HepG2 (cell line): ENCODE measurements around the gene TARS3. TPM values are rescaled to one million over a fixed set of nuclear protein-coding genes. Genes with fewer than 3 reads are reported as not detected.

Source experiments
- ATAC-seq: fragments of 200-7000 bp; cut with Tn5 transposase; 3 replicates; pipeline ENCODE4 v1.9.1; 2020; ENCODE audit warnings: mild to moderate bottlenecking, moderate library complexity
- BruUV-seq: library from RNA; stranded (reverse); fragments of 400-500 nt; replicated peaks from 2 replicates; lab custom pipeline; 2021; lab: Mats Ljungman, UMichigan
- CTCF ChIA-PET: fragments of 300-600 bp; formaldehyde crosslinking; extraction: SDS; loops from one replicate; lab custom pipeline; 2021; ENCODE audit warnings: low total read pairs, inconsistent platforms, low intra/inter-chr PET ratio; lab: Yijun Ruan, JAX
- POLR2A ChIA-PET: fragments of 350-600 bp; sonication (Branson Sonifier 250); formaldehyde crosslinking; loops from one replicate; lab custom pipeline; 2020; ENCODE audit warnings: antibody characterized with exemption, inconsistent platforms; lab: Yijun Ruan, JAX
- DNase-seq: peaks from one replicate; pipeline ENCODE4 v3.0.0-alpha.2; 2015; ENCODE audit warnings: low spot score
- FAIRE-seq: peaks from 3 replicates; lab custom pipeline; 2011; peaks lifted over from hg19 to GRCh38; lab: Jason Lieb, UNC
- H2AFZ ChIP-seq: one replicate; pipeline ENCODE4 v1.6.1; 2011; ENCODE audit warnings: low read length, inconsistent platforms
- H3K27ac ChIP-seq: fragments of 300-600 bp; 3 replicates; pipeline ENCODE4 v1.8.0; 2011; ENCODE audit warnings: mixed run types, mild to moderate bottlenecking, mixed read lengths, low read length, inconsistent platforms; ENCODE audit not compliant: insufficient read depth; ENCODE audit errors: extremely low read length
- H3K27me3 ChIP-seq, 2 experiments: fragments of 200-600 bp in 1 of 2; 2 replicates in 1 of 2; 3 replicates in 1 of 2; pipeline versions ENCODE4 v1.6.0 to v1.8.0; 2011; ENCODE audit warnings: low read length in 2 of 2, mild to moderate bottlenecking in 2 of 2, moderate library complexity in 2 of 2, inconsistent platforms in 1 of 2; ENCODE audit not compliant: insufficient read depth in 2 of 2, control insufficient read depth in 1 of 2
- H3K36me3 ChIP-seq, 2 experiments: fragments of 200-600 bp in 1 of 2; replicated peaks in 1 of 2; 2 replicates in 1 of 2; 3 replicates in 1 of 2; pipeline versions ENCODE4 v1.5.1 to v1.8.0; 2011; ENCODE audit warnings: low read length in 2 of 2, inconsistent platforms in 1 of 2; ENCODE audit not compliant: insufficient read depth in 2 of 2, control insufficient read depth in 1 of 2
- H3K4me1 ChIP-seq: 2 replicates; pipeline ENCODE4 v1.5.1; 2012; ENCODE audit warnings: low read length, inconsistent platforms; ENCODE audit not compliant: insufficient read depth
- H3K4me2 ChIP-seq: 2 replicates; pipeline ENCODE4 v1.6.0; 2011; ENCODE audit warnings: low read depth, low read length, inconsistent platforms
- H3K4me3 ChIP-seq, 3 experiments: fragments of 200-600 bp in 1 of 3; sonication (generic), shearing (Covaris generic) in 1 of 3; replicated peaks in 1 of 3; 2 replicates each; pipeline ENCODE4 v1.5.1; 2011 to 2016; ENCODE audit warnings: low read length in 3 of 3, inconsistent platforms in 2 of 3, low read depth in 2 of 3, mild to moderate bottlenecking in 2 of 3, control low read depth in 1 of 3, mixed read lengths in 1 of 3; ENCODE audit not compliant: insufficient read depth in 1 of 3
- H3K79me2 ChIP-seq: one replicate; pipeline ENCODE4 v1.6.1; 2011; ENCODE audit warnings: low read length, inconsistent platforms; ENCODE audit not compliant: insufficient read depth
- H3K9ac ChIP-seq: 2 replicates; pipeline ENCODE4 v1.6.0; 2011; ENCODE audit warnings: mild to moderate bottlenecking, low read depth, low read length, inconsistent platforms; ENCODE audit not compliant: insufficient read depth
- H3K9me3 ChIP-seq: 2 replicates; pipeline ENCODE4 v1.5.1; 2012; ENCODE audit warnings: mild to moderate bottlenecking, low read length
- H4K20me1 ChIP-seq: 2 replicates; pipeline ENCODE4 v1.6.0; 2011; ENCODE audit warnings: inconsistent platforms, mild to moderate bottlenecking, low read length, moderate library complexity; ENCODE audit not compliant: insufficient read depth
- E2F5 ChIP-seq: sonication (generic); formaldehyde crosslinking; conservative IDR thresholded peaks from 2 replicates; pipeline ENCODE4 v1.4.0; 2020; ENCODE audit warnings: missing genetic modification reagents
- HCFC1 ChIP-seq: fragments of 150-350 bp; IDR thresholded peaks from 2 replicates; pipeline ENCODE4 v1.6.1; 2014; ENCODE audit warnings: low read depth, low read length
- HNRNPH1 ChIP-seq: fragments of 200-400 bp; formaldehyde crosslinking; optimal IDR thresholded peaks from 2 replicates; pipeline ENCODE3; 2017; ENCODE audit warnings: mild to moderate bottlenecking, low read depth, low read length
- KLF6 ChIP-seq: IDR thresholded peaks from 2 replicates; pipeline ENCODE4 v1.8.0; 2016; ENCODE audit warnings: missing biosample characterization, missing genetic modification reagents
- MAFG ChIP-seq: sonication (generic); formaldehyde crosslinking; IDR thresholded peaks from 2 replicates; pipeline ENCODE4 v1.5.1; 2020; ENCODE audit warnings: mild to moderate bottlenecking, missing genetic modification reagents
- NFKBIZ ChIP-seq: IDR thresholded peaks from 2 replicates; pipeline ENCODE4 v1.6.1; 2018; ENCODE audit warnings: missing genetic modification reagents, missing compliant biosample characterization
- YEATS2 ChIP-seq: sonication (generic); formaldehyde crosslinking; IDR thresholded peaks from 2 replicates; pipeline ENCODE4 v1.4.0; 2020; ENCODE audit warnings: missing genetic modification reagents, borderline replicate concordance
- ZEB1 ChIP-seq: IDR thresholded peaks from 2 replicates; pipeline ENCODE4 v1.6.1; 2012; ENCODE audit warnings: mild to moderate bottlenecking, low read depth, inconsistent platforms; ENCODE audit not compliant: insufficient replicate concordance
- ZNF670 ChIP-seq: sonication (generic); formaldehyde crosslinking; IDR thresholded peaks from 2 replicates; pipeline ENCODE4 v1.8.0; 2022; ENCODE audit warnings: mild to moderate bottlenecking, missing genetic modification reagents, borderline replicate concordance
- ZNF878 ChIP-seq: sonication (generic); formaldehyde crosslinking; IDR thresholded peaks from 2 replicates; pipeline ENCODE4 v1.8.1; 2023; ENCODE audit warnings: mild to moderate bottlenecking, missing genetic modification reagents, moderate library complexity
- WGBS: methylation state at CpG from one replicate; pipeline ENCODE4 v1.1.6; 2017; ENCODE audit warnings: low lambda C conversion rate; 5-methylcytosine and 5-hydroxymethylcytosine counted together
- in situ Hi-C: cut with HindIII; loops from 2 replicates; pipeline ENCODE4 v1.10.0; 2017; ENCODE audit warnings: low pct_unique_long_range_greater_than_20kb; ENCODE audit not compliant: extremely low pct_ligation_motif_present
- intact Hi-C: fragments of 100-400 bp; cut with micrococcal nuclease; formaldehyde crosslinking; loops from one replicate; pipeline ENCODE4 v1.10.0; 2022; ENCODE audit not compliant: unreplicated experiment
- polyA plus RNA-seq, 8 experiments: library from polyadenylated mRNA; depleted of rRNA in 3 of 8; stranded (reverse) in 7 of 8; unstranded in 1 of 8; fragments of >200 nt; fragmentation: Illumina TruSeq in 4 of 8; extraction: Trizol in 4 of 8; gene quantifications; 2 replicates each; pipeline versions ENCODE4 v1.2.1 to v1.2.3, GENCODE V29; 2011 to 2016; ENCODE audit warnings: low read depth in 4 of 8, missing spikeins in 1 of 8, mixed read lengths in 1 of 8; ENCODE audit not compliant: insufficient read depth in 1 of 8
- total RNA-seq, 5 experiments: library from RNA; depleted of rRNA; stranded (reverse); fragments of >200 nt; fragmentation: Illumina TruSeq; extraction: Trizol; gene quantifications; 2 replicates each; pipeline ENCODE4 v1.2.3, GENCODE V29; 2016; ENCODE audit warnings: low read depth in 1 of 5
- TF ChIP-seq, protein P1 (sequence below): sonication (generic); formaldehyde crosslinking; IDR thresholded peaks from 2 replicates; pipeline ENCODE4 v1.9.0; 2022; ENCODE audit warnings: low read depth, missing genetic modification reagents
- TF ChIP-seq, protein P2 (sequence below): sonication (generic); formaldehyde crosslinking; IDR thresholded peaks from 2 replicates; pipeline ENCODE4 v1.4.0; 2020; ENCODE audit warnings: mild to moderate bottlenecking, missing genetic modification reagents

Gene TARS3
- total and polyA plus RNA-seq, 2 of the 13 experiments (the other 11 are each of a cell fraction or from before 2014, with no cell fraction given), result 4.1 to 11.7 TPM

GRCh38 chr15:101614761-101615160 lies 109.5 kb downstream of the TARS3 start:
- 89% methylated on average over 6 of the region's 11 CpGs for WGBS
- no peak for DNase-seq
- no peak overlapping the region for H3K4me2 ChIP-seq
- intact Hi-C loops, result no loop called here
- TF ChIP-seq HNRNPH1 (no peak), E2F5 (no peak), ZNF670 (CRISPR knock-in tag) (no peak), MAFG (CRISPR knock-in tag) (no peak), KLF6 (CRISPR knock-in tag) (no peak)
- ChIA-PET CTCF (no interaction called here), POLR2A (interaction anchor here (1.0 kb wide), 1 partner anchor 11 kb away, joined by 3 read pairs; no protein-coding TSS in a partner anchor)
- H3K9ac ChIP-seq, result no peak overlapping the region
- H3K27ac ChIP-seq, result no peak overlapping the region
- no peaks in the 10 kb centered on the region; a peak in 1 of 5 replicates for H3K36me3 ChIP-seq
- no peaks in the 10 kb centered on the region for H3K9me3 ChIP-seq
- H2AFZ ChIP-seq, result no peak overlapping the region
- in situ Hi-C loops, result no loop called here
- no peak for FAIRE-seq
- H3K4me3 ChIP-seq, result no peak overlapping the region
- no TSS peak for BruUV-seq
- peaks cover 14% of the 10 kb centered on the region for H3K79me2 ChIP-seq
- H3K4me1 ChIP-seq, result peaks cover 87% of the 10 kb centered on the region
- H3K27me3 ChIP-seq, result no peaks in the 10 kb centered on the region
- no peak for ATAC-seq
- H4K20me1 ChIP-seq, result no peaks in the 10 kb centered on the region

DNA sequence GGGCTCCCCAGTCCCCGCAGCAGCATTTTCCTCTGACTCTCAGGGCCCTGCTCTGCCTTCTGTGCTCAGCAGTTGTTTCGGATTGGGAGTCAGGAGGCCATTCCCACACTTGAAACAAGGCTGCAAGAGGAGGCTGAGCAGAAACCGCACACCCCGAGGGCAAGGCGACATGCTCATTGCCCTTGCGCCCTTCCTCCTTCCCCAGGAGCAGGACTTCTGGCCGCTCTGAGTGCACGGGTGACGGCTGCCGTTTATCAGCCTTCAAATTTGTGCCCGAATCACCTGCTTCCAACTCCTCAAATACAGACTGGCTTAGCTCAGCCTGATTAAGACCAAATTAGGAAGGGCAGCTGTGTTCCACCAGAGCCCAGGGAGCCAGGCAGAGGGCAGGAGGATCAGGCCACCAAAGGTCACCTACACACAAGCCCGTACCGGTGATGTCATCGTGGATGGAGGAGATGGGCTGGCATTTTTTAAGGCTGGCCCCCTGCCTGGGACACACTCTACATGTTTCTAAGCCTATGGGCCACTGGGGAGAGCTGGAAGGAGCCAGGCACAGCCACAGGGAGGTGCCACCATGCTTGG lies 110.2 kb downstream of the TARS3 start:
- H3K4me2 ChIP-seq, result peak overlapping the region; percentile 65
- H4K20me1 ChIP-seq, result no peaks in the 10 kb centered on the region
- H3K27me3 ChIP-seq, result no peaks in the 10 kb centered on the region
- DNase-seq (no peak), ATAC-seq (no peak), FAIRE-seq (no peak)
- CTCF ChIA-PET, result no interaction called here
- H3K4me1 ChIP-seq, result peaks cover 80% of the 10 kb centered on the region
- WGBS, result 93% methylated on average over 11 of the region's 14 CpGs
- H3K36me3 ChIP-seq, result no peaks in the 10 kb centered on the region; a peak in 1 of 5 replicates
- no peak overlapping the region for H3K27ac ChIP-seq
- peaks cover 8% of the 10 kb centered on the region for H3K79me2 ChIP-seq
- in situ Hi-C loops (no loop called here), intact Hi-C loops (no loop called here)
- H3K4me3 ChIP-seq, result peak overlapping the region in 1 of 3 experiments; percentile 46; a peak in 1 of 6 replicates
- H3K9me3 ChIP-seq, result no peaks in the 10 kb centered on the region
- BruUV-seq, result no TSS peak
- H2AFZ ChIP-seq, result no peak overlapping the region
- POLR2A ChIA-PET, result interaction anchor here (1.0 kb wide), 1 partner anchor 12 kb away, joined by 3 read pairs; no protein-coding TSS in a partner anchor
- no peak overlapping the region for H3K9ac ChIP-seq
- TF ChIP-seq NFKBIZ (CRISPR knock-in tag) (no peak), ZNF878 (CRISPR knock-in tag) (no peak), HCFC1 (no peak), ZEB1 (peak; percentile 18), YEATS2 (no peak)
- TF ChIP-seq, protein P1, sequence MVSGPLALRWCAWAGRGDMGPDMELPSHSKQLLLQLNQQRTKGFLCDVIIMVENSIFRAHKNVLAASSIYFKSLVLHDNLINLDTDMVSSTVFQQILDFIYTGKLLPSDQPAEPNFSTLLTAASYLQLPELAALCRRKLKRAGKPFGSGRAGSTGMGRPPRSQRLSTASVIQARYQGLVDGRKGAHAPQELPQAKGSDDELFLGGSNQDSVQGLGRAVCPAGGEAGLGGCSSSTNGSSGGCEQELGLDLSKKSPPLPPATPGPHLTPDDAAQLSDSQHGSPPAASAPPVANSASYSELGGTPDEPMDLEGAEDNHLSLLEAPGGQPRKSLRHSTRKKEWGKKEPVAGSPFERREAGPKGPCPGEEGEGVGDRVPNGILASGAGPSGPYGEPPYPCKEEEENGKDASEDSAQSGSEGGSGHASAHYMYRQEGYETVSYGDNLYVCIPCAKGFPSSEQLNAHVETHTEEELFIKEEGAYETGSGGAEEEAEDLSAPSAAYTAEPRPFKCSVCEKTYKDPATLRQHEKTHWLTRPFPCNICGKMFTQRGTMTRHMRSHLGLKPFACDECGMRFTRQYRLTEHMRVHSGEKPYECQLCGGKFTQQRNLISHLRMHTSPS (CRISPR knock-in tag), result no peak
- TF ChIP-seq, protein P2, sequence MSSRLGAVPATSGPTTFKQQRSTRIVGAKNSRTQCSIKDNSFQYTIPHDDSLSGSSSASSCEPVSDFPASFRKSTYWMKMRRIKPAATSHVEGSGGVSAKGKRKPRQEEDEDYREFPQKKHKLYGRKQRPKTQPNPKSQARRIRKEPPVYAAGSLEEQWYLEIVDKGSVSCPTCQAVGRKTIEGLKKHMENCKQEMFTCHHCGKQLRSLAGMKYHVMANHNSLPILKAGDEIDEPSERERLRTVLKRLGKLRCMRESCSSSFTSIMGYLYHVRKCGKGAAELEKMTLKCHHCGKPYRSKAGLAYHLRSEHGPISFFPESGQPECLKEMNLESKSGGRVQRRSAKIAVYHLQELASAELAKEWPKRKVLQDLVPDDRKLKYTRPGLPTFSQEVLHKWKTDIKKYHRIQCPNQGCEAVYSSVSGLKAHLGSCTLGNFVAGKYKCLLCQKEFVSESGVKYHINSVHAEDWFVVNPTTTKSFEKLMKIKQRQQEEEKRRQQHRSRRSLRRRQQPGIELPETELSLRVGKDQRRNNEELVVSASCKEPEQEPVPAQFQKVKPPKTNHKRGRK (CRISPR knock-in tag), result no peak
